Measurements from ENCODE around the gene AGBL1.

AGBL1 gene

DNA sequence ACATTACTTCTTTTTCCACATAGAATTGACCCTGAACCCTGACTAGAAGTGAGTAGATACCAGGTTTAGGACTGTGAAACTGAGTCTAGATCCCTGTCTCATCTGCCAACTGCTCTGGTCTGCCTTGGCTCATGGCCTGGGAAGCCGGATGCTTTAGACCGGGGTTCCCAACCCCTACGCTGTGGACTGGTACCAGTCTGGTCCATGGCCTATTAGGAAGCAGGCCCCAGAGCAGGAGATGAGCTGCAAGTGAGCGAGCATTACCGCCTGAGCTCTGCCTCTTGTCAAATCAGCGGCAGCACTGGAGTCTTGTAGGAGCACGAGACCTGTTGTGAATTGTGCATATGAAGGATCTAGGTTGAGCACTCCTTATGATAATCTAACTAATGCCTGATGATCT, 734.2 kb downstream of the AGBL1 start:
- no peak for DNase-seq (ENCODE audit: low read depth)

DNA sequence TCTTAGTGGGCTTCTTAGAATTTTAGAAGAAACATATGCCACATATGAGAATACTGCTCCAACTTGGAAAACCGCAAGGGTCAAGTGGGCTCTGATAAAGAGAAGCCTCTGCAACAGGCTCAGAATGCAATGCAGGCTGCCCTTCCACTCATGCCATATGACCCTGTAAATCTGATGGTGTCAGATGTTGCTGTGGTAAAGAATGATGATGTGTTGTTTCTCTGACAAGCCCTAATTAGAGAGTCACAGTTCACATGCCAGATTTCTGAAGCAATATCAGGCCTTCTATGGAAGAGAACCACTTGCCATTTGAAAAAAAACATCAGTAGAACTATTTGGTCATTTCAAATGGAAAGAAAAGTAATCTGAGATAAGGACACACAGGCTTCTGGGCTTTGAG, 749.6 kb downstream of the AGBL1 start:
- no peak for DNase-seq (ENCODE audit: low read depth)

DNA sequence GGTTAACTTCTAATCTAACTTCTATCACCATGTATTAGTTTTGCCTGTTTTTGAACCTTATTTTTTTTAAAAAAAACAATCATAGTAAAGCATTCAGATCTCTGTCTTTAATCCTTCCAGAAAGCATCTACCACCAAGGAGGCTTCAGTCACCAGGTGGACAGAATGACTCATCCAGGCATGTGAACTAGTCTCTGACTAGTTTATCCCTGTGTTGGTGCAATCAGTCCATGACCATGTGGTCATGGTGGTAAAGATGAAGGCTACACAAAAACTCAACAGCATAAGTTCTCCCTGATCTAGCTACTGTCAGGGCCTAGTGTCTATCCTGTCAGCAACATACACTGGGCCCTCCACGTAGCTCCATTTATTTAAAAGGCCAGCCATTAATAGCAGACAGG, 750.6 kb downstream of the AGBL1 start:
- no peak for DNase-seq (ENCODE audit: low read depth)

DNA sequence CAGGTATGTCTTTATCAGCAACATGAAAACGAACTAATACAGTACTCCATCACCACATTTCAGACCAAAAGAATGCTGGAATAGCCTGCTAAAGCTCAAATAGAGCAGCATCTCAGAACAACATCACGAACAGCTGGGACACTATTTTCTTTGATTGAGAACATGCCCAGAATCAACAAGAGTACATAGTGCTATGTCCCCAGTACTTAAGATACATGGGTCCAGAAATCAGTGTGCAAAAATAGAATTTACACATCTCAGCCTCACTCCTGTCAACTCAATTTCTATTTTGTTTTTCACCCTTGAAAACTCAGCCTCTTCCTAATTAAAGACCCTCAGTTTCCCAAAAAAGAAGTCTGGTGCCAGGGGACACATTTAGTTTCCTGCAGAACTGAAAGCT, 753.9 kb downstream of the AGBL1 start:
- DNase-seq (ENCODE audit: low read depth), result no peak

DNA sequence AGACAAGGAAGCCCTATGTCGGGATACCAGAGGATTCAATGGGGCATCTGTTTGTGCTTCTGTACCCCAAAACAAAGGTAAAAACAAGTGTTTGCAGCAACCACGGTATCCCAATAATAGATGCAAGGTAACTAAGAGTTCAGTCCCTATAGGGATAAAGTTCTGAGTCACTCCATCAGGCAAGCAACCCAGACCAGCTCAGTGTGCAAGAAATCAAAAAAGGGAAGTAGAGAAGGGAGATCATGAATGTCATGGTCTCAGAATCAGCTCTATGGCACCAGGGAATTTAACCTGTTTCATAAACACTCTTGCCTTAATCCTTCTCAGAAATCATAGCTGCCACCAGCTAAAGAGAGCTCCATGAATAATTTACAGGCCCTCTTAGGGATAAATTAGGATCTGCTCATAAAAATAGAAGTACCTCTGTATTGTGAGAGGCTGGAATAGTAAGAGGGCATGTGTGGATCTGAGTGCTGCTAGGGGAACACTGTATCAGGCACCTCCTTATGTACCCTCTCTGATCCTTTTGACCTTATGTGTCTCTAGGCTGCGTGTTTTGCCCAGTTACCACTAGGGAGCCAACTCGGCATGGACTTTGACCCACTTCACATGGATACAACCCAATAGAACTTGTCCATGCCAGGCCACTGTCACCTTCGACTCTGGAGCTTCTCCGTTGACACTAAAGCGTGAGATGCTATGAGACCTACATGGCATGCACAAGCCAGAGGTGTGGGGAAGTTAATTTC, 754.6 kb downstream of the AGBL1 start:
- DNase-seq (ENCODE audit: low read depth), result no peak

DNA sequence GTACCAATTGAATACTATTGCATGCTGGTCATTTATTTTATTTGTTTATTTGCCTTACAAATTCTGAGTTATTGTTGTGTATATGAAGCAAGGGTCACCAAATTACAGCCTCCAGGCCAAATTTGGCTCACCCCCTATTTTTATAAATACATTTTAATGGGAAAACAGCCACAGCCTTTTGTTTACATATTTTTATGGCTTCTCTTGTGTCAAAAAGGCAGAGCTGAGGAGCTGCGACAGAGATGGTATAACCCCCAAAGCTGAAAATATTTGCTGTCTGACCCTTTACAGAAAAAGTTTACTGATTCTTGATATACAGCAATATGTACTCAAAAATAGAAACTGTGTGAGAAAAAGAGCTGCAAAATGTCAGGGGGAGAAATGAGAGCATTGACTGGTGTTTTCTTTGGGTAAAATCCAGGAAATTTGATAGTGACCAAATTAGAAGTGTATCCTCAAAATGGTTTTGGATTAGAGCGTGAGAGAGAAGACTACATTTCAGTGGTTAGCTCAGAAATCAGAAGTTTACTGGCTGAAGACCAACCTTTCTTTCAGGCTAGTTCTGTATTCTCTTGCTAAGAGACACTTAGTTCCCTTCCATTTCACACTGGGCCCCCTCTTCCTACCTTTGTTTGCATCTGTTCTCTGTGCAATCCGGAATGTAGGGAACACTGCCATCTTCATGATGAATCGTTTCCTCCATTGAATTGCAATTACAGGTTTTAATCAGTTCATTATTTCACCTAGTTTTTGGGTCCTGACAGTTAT, 757.8 kb downstream of the AGBL1 start:
- no peak for DNase-seq (ENCODE audit: low read depth)

DNA sequence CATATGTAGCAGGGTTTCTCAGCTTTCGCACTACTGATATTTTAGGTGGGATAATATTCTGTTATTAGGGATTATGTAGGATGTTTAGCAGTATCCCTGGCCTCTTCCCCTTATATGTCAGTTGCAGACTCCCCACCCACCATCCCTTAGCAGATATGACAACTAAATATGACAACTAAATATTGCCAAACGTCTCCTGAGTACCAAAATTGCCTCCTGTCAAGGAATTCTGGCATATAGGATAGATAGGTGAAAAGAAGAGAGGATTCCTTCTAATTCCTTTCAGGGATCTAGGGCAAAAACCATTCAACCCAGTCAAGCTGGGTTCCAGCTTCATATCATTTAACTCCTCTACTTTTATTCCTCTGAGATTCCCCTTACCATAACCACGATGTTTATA, 759.8 kb downstream of the AGBL1 start:
- no peak for DNase-seq (ENCODE audit: low read depth)

DNA sequence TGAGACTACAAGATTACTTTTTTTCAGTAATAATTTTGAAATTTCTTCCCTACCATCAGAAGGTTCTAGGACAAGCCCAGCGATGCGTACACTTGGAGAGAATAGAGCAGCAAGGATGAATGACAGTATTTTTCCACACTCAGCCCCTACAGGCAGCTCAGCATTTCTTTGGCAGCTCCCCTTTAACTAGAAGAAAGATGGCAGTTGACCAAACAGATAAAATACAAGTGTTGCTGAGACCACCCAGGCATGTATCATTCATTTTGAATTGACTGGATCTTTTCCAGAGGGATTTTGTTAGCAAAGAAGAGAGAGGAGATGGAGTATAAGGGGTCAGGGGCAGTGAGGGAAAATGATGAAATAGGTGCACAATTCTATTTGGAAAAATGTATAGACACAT, 761.3 kb downstream of the AGBL1 start:
- no peak for DNase-seq (ENCODE audit: low read depth)

DNA sequence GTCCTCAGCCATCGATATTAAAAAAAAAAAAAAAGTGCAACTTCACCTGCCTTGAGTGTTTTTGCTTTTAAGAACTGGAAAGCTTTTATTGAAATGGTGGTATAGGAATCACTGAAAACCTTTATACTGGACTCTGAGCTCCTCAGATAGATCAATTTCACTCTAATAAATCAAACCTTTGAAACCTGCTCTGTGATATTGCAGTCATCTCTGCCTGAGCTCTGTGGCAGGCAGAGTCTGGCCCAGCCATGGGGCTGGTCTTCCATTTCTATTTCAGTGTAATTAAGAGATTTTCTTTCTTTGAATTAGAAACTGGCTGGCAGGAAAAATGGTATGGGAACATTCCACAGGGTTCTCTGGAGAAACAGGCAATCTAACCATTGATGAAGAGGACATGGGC, 762.5 kb downstream of the AGBL1 start:
- DNase-seq (ENCODE audit: low read depth), result no peak

DNA sequence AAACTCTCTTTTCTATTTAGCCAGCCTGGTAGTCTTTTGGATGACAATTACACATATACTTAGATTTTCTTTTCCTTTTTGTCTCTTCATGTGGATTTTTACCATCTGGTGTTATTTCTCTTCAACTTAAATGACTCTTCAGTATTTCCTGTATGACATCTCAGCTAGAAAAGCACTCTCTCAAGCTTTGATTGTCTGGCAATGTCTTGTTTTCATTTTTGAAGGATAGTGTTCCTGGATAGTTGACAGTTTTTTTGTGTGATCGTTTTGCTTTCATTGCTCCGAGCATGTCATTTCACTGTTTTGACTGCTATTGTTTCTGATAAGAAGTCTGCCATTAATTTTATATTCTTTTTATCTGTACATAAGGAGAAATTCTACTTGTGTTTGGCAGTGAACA, 766.4 kb downstream of the AGBL1 start:
- DNase-seq (ENCODE audit: low read depth), result no peak

DNA sequence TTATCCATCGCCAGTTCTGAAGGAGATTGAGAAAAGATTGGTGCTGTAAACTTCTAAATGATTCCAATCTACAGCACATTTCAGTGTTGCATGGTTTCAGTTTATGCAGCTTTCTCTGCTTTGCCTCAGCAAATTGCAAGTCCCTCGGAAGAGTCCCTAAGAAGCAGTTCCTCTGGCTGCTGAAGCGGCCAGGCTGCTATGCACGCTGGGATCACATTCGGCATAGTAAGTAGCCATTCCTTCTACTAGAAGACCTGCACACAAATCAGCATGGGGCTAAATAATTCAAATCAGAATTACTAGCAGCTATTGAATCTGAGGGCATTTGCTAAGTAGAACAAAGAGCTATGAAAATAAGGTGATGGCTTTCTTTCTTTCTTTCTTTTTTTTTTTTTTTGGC, 769.5 kb downstream of the AGBL1 start:
- no peak for DNase-seq (ENCODE audit: low read depth)

DNA sequence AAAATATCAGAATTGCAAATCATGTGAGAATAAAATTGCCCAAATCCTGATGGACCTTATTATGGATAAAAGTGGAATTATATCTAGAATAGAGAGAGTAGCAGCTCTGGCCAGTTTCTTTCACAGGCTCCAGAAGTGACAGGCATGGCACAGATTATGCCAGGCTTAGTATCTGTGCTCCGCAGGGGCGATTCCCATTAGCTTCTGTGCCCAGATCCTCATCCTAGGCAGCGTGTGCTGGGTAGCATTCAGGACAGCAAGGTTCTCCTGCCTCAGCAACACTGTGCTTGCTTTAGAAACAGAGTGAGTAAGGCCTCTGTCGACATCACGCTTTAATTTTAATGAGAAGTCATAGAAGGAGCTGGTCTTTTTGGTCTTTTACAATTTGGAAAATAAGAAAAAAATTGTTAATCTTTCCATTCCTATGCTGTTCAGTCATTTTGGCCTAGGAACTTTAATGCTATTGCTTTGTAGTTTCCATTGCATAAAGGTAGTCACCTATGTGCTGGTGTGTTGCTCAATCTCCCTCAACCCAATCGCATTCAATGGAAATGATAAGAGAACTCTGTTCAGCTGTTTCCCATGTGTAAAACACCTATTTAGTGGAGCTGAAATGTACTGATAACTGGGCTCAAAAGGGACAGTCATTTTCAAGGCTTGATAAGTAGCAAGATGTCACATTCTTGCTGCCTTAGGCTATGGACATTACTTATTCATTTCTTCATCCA, 770.1 kb downstream of the AGBL1 start:
- no peak for DNase-seq (ENCODE audit: low read depth)

DNA sequence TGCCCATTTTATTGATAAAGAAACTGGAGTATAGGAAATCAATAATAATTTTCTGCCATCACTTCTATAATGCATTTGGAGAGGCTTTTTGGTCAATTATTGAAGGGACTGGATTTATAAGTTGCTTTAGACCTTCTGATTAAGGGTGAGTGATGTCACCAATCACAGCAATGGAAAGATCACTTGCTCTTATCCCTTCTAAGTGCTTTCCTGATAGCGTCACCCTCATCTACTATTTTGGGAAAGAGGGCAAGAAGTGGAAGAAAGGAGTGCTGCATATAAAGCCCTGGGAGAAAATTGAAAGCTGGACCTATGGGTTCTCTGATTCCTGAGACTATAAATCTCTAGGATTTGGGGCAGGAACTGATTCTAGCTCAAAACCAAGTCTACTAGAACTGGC, 771.3 kb downstream of the AGBL1 start:
- no peak for DNase-seq (ENCODE audit: low read depth)

DNA sequence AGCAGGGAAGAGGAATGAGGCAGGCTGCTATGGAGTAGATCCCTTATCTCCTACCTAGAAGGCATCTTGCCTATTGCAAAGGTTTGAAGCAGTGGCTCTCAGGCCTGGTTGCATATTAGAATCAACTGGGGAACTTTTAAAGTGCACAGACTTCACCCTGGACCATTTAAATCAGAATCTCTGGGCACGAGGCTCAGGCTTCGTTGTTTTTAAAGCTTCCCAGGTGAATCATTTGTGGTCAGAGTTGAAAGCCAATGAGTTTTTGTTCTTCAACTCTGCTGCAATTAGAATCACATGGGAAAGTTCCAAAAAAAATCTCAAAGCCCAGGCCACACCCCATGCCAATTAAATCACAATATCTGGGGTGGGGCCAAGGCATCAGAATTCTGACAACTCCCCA, 773.1 kb downstream of the AGBL1 start:
- no peak for DNase-seq (ENCODE audit: low read depth)

DNA sequence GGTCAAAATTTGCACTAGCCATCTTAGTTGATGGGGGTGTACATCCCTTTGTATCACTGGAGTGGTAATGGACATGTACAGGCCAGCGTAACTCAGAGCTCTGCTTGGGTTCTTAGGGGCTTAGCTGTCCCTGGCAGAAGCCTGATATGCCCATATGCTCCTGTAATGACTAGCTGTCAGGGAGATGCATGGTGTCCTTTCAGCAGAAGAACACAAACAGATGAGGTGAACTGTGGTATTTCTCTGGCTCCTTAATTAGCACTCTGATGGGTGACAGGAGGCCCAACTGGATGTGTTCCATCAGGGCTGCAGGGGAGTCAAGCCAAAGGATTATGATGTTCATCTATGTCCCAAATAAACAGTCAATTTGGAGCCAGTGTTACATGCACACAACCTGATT, 774.5 kb downstream of the AGBL1 start:
- DNase-seq (ENCODE audit: low read depth), result no peak

DNA sequence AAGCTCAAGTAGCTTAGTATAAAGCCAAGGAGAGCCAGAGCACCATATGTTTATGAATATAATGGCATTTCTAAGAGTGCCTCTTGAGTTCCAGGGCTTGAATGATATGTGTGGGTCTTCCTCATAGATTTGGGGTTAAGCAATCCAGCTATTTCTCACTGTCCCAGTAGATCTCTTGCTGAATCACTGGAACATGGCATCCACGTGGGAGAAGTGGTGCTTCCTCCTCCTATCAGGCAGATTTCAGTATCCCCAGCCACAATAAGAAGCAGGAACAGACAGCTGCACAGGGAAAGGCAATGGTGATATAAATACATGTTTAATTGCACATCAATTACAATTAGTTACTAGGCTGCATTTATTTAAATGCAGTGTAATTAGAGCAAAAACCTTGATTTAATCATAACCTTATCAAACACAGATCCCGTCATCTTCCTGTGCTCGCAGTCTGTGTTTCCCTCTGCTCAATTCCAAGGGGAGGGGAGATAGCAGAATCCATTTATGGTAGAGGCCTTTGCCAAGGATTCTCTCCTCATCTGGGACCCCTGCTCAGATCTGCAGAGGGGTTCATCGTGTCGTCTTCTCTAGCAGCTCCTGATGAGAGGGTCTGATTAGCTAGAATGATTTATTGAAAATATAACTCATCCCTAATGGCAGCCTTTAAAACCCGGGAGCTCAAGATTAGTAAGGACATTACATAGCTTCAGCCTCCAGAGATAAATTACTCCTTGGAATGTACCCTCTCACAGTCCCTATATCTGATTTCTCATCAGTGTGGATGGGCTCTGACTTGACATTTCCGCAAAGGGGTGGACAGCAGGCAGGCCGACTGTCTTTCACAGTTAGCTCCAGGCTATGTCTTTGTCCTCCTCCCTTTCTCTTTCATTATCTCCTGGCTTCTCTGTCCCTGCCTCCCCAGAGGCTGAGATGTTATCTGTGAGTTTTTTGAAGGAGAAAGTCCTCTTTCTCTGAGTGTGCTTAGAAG, 775.9 kb downstream of the AGBL1 start:
- DNase-seq (ENCODE audit: low read depth), result no peak

DNA sequence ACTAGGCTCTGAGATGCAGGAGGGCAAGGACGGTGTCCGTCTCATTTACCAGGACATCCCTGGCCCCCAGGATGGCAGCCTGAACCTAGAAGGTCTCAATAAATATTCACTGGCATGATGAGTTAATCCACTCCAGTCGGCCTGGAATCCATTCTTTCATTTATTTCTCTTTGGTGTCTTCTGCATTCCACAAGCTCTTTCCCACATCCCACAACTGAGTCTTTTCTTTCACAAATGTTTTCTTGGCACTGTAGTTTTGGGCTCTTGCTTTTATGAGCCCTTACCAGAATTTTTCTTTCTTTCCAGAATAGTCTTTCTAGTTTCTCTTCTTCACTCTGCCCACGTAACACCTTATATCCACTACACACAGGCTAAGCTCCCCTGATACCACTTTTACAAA, 778.0 kb downstream of the AGBL1 start:
- DNase-seq (ENCODE audit: low read depth), result no peak

DNA sequence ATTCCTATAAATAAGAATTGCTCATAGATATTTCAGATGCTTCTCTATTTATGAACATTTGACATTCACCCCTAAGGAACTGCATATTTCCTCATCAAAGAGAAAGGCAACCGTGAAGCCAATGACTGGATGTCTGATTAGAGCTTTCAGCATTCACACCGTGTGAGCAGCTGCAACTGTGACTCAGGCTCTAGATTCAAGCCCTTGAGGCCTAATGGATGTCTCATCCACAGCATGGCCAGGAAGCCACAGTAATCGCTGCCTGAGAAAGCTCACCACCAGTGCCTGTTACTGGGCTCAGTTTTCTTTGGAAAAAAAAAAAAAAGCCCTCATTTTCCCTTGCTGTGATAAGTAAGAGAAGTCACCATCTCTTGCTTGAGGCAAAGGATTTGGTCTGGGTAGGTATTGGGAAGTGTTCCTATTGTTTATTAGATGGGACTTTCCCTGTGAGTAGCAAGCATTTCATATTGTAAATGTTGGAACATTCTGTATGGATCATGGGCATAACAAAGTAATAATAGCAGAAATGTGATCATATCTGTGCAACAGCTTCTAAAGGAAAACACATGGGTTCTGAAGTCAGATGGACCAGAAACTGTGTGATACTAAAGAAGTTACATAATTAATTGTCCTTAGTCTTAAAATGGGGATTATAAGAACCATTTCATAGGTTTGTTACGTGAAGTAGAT, 783.7 kb downstream of the AGBL1 start:
- no peak for DNase-seq (ENCODE audit: low read depth)

DNA sequence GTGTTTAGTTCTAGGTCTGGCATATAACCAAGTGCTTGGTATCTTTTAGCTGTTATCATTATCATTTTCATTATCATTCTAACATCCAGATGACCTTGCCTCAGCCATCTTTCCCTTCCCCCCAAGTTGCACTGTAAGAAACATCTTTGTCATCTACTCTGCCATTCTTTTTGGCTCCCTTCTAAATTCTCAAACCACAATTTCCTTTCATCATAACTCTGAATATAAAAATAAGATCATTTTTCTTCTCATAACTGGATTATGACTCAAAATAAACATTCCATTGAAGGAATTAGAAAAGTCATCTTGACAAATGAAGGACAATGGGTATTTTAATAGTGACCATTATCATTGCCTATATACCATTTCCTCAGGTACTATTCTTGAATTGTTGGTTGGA, 786.2 kb downstream of the AGBL1 start:
- no peak for DNase-seq (ENCODE audit: low read depth)

DNA sequence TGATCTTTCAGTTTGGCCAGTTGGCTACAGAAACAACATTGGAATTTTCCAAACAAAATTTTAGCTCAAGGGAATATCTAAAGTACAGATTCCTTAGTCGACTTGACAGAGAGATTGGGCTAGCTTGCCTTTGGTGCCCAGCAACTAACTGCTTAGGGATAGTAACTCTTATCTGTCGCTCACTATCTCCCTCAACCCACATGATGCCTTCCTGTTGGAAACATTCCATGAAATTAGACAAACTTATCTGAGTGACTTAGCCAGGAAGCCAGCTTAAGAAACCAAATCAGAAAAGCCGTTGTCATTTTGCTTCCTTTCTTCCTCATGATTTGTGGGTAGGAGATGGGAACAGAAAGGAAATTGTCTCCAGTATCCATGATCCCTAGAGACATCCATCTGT, 791.2 kb downstream of the AGBL1 start:
- DNase-seq (ENCODE audit: low read depth), result no peak

DNA sequence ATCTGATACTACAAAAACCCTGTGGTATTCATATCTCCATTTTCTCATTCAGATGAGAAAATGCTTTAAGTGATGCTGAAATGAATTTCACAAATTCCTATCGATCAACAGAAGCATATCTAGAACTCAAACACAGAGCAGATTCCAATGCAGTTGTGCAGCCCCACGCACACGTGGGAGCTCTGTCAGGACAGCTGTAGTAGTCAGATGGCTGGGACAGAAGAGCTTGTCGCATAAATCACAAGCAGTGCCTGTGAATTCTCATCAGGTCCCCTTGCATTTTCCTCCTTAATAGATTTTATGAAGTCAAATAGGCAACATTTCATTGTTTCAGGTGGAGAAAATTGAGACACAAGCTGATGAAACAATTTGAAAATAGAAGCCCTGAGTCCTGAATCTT, 792.3 kb downstream of the AGBL1 start:
- no peak for DNase-seq (ENCODE audit: low read depth)

Data from GM04504 (cell line).